GM12864 (cell line): ENCODE data around the gene C4orf36.

ENCODE experiments used
- DNase-seq: peaks from one replicate; pipeline ENCODE4 v3.0.0-alpha.2; 2011; ENCODE audit warnings: low read depth
- H3K4me3 ChIP-seq: 2 replicates; pipeline ENCODE4 v1.5.1; 2011; ENCODE audit warnings: mild to moderate bottlenecking, low read depth, low read length, control low read depth
- TF ChIP-seq, protein P1 (sequence below): IDR thresholded peaks from 2 replicates; pipeline ENCODE4 v1.5.1; 2011; ENCODE audit warnings: low read depth, mild to moderate bottlenecking, moderate library complexity, low read length, control low read depth, inconsistent platforms; ENCODE audit errors: missing control alignments

Gene C4orf36

DNA sequence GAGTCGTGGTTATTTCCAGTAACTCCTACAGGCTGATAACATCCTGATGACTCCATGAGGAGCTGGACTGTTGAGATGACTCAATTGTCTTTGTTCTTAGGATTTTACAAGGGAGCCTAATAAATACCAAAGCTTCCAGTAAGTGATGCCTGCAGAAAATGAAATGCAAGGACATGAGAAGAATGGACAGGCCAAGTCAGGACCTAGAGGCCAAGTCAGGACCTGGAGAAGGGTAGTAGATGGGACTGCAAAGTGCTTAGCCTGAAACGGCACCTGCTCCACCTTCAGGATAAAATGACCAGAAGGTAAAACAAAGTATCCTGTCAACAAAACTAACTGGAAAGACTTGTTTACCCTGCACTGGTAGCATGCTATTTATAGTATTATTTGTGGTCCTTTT lies 36.6 kb downstream of the C4orf36 start:
- TF ChIP-seq, protein P1, sequence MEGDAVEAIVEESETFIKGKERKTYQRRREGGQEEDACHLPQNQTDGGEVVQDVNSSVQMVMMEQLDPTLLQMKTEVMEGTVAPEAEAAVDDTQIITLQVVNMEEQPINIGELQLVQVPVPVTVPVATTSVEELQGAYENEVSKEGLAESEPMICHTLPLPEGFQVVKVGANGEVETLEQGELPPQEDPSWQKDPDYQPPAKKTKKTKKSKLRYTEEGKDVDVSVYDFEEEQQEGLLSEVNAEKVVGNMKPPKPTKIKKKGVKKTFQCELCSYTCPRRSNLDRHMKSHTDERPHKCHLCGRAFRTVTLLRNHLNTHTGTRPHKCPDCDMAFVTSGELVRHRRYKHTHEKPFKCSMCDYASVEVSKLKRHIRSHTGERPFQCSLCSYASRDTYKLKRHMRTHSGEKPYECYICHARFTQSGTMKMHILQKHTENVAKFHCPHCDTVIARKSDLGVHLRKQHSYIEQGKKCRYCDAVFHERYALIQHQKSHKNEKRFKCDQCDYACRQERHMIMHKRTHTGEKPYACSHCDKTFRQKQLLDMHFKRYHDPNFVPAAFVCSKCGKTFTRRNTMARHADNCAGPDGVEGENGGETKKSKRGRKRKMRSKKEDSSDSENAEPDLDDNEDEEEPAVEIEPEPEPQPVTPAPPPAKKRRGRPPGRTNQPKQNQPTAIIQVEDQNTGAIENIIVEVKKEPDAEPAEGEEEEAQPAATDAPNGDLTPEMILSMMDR, result no peak

GRCh38 chr4:86853209-86853608 lies 39.0 kb downstream of the C4orf36 start:
- TF ChIP-seq, protein P1, result no peak
- no peak for DNase-seq

More for the DNA sequence above, 36.6 kb downstream of the C4orf36 start:
- no peak overlapping the region for H3K4me3 ChIP-seq
- no peak for DNase-seq

GRCh38 chr4:86848732-86849619 lies 43.2 kb downstream of the C4orf36 start, which contains the start of gene SLC10A6:
SLC10A6 (minus strand) TSS chr4:86849384; CDS start chr4:86849115, 269 bp downstream.
- DNase-seq, result no peak
- TF ChIP-seq, protein P1, result no peak
- no peak within 1 kb of the TSS for H3K4me3 ChIP-seq

More at GRCh38 chr4:86853209-86853608, 39.0 kb downstream of the C4orf36 start:
- no peak overlapping the region for H3K4me3 ChIP-seq

DNA sequence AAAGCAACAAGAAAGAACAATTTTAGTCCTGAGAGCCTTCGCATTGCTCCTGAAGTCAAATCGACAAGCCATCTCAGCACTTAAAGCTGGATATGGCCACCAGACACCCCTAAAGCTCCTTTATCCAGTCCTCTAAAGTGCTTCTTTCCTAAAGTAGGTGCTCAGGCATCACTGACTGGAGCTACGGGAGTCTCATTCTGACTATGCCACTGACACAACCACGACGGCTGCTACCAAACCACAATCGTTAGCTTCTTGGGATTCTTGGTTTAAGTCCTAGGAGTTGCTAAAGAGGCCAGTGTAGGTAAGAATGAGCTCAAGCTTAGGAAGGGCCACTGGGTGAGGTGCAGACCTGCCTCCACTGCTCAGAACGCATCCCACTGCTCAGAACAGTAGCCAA lies 44.1 kb downstream of the C4orf36 start:
- no peak for DNase-seq
- TF ChIP-seq, protein P1, result no peak
- no peak overlapping the region for H3K4me3 ChIP-seq

GRCh38 chr4:86847571-86847970 lies 44.7 kb downstream of the C4orf36 start:
- no peak for DNase-seq
- TF ChIP-seq, protein P1, result no peak
- H3K4me3 ChIP-seq, result no peak overlapping the region

- H3K4me3 ChIP-seq, result no peak overlapping the region
- no peak for DNase-seq
- TF ChIP-seq, protein P1, result no peak
Measured at GRCh38 chr4:86846921-86847320, 45.3 kb downstream of the C4orf36 start.

DNA sequence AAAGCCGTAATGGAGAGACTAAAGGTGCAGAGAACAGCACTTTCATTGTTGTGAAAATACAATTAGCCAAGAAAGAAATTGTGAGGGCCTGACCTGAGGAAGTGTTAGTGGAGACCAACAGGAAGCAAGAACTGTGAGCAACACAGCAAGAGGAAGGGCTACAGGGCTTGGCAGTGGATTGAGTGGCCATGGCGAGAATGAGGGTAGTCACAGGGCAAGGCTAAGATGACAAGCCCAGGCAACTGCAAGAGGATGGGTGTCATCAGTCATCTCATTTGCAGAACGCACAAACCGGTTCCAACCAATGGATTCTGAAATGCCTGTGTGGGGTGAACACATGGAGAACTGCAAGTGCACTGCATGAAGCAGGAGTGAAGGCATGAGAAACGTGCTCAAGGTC lies 46.6 kb downstream of the C4orf36 start:
- TF ChIP-seq, protein P1, result no peak
- H3K4me3 ChIP-seq, result no peak overlapping the region
- no peak for DNase-seq
